NCI-H226 (cell line): ENCODE results near the gene SLC22A4.

Experiments
- DNase-seq: peaks from one replicate; pipeline ENCODE4 v3.0.0-alpha.2; 2015

The SLC22A4 gene

GRCh38 chr5:132301344-132302271, 7.4 kb downstream of the SLC22A4 start:
- no peak for DNase-seq

DNA sequence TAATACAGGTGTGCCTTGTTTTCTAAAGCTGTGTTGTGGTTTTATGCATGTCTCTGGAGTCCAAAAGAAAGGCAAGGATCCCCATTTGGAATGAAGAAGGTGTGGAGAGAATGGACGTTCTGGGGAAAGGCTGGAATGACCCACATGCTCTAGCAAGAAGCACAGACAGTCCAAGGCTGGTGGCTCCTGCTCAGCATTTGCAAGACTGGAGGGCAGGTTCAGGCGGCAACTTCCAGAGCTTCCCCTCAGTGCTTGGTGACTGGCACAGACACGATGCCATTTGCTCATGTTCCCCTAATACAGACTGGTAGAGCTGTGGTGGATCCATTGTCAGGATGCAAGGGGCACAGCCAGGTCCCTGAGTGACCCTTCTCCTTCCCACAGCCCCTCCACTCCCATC, 8.2 kb downstream of the SLC22A4 start:
- DNase-seq = no peak

GRCh38 chr5:132303589-132303988, 9.4 kb downstream of the SLC22A4 start:
- peak; percentile 74 for DNase-seq

DNA sequence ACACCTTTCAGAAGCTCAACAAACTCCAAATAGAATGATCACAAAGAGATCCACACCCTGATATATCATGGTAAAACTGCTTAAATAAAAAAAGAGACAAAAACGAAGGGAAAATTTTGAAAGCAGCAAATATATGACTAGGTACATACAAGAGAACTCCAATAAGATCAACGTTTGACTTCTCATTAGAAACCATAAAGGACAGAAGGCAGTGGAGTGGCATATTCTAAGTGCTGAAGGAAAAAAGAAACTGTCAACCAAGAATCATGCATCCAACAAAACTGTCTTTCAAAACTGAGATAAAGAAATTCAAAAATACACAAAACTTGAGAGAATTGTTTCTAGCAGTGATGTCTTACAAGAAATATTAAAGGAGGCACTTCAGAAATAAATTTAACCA, 11.2 kb downstream of the SLC22A4 start:
- no peak for DNase-seq

DNA sequence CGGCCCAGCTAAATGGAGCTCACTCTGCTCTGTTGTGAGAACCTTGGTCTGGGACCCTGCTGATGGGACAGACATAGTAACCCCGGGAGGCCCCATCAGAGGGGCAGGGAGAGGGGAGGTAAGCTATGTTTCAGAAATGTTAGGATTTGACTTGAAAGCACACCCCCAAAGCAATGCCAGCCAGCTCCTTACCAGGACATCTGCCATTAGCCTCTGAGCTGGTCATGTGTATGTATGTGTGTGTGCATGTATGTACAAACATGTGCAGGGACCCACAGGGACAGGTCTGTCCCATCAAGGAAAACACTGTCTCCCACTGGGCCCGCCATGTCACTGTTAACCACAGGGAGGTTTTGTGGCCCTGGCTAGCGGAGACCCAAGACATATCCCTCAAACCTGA, 14.5 kb downstream of the SLC22A4 start:
- DNase-seq = no peak

GRCh38 chr5:132309679-132310078, 15.5 kb downstream of the SLC22A4 start:
- DNase-seq = no peak

DNA sequence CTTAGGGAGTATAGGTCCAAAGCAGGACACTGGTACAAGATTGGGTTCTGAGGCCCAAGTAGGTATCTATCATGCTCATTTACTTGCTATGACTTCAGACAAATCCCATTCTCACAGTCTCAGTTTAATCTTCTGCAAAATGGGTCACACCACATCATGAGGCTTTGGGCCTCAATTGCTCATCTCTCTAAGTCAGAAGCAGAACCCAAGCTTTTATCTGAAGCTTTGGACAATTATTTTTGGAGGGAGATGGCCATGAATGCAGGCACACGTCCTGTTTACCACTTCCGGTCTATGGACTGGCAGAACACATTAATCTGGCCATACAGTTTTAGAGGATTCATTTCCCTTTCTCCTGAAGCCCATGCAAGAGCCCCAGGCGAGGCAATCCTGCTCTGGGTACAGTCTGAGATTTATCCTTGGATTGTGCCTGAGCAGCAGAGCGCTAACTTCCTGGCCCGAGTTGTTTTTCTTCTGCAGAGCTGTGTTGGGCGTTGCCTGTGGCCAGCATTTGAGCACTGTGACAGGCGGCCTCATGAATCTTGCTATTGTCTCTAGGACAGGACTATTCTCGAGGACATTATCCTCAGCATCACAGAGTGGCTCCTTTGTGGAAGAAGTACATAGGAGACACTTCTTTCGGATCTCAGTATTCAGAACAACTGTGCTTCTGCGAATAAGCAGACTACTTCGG, 16.1 kb downstream of the SLC22A4 start:
- DNase-seq = no peak

GRCh38 chr5:132313366-132313765, 19.2 kb downstream of the SLC22A4 start:
- DNase-seq = peak; percentile 48

DNA sequence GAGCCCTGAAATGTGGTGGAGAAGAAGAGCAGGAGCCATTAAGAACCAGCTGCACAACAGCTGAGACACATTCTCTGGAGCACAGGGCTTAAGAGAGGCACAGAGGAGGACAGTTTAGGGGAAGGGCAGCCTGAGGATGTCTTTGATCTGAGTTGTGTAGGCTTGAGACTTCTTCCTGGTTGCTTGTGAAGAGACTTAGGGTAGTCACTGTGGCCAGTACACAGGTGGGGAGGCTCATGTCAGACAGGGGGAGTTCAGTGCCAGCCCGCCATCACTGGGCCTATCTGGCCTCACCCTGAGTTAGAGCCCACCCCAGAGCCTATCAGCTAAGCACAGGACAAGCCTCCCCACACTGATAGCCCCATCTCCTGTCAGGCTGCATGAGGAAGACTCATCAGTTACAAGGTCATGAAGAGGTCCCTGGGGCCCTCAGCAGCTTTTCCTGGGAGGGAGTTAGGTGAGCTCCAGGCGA, 19.8 kb downstream of the SLC22A4 start:
- no peak for DNase-seq

DNA sequence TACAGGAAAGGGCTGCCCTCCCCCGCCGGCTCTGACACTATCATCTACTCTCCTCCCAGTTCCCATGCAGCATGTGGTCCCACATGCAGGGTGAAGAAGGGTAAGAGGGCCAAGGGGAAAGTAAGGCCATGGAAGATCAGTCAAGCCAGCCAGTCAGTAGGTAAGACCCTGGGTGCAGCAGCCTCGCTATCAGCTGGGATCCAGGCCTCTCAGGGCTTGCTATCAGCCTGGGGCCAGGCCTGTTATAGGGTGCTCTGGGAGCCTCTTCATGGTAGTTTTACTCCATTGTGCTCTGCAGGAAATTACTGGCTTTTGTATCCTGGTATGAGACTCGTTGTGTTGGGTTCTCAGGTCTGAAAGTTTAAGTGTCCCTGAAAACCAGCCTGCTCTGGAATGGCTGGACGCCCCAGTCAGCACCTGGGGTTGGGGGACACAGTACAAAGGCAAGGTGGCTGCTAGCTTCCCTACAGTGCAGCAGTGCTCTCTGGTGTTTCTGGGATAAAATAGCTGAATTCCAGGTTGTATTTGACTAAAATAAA, 21.4 kb downstream of the SLC22A4 start:
- DNase-seq = no peak

DNA sequence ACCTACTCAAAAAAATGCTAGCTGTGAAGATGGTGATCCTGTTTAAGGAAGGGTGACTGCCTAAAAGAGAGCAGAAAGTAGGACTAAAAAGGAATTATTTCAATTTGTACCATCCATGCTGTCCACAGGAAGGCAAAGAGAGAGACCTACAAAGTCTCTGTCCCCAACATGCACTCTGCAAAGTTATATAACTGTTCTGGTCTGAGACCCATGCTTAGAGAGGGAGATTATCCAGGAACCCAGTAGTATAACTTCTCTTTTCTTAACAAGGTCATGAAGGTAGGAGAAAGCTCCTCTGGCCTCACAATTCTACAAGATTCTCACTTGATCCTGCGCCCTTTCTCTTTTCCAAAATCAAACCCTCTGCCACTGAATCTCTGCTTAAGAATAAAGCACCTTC, 25.8 kb downstream of the SLC22A4 start:
- no peak for DNase-seq

DNA sequence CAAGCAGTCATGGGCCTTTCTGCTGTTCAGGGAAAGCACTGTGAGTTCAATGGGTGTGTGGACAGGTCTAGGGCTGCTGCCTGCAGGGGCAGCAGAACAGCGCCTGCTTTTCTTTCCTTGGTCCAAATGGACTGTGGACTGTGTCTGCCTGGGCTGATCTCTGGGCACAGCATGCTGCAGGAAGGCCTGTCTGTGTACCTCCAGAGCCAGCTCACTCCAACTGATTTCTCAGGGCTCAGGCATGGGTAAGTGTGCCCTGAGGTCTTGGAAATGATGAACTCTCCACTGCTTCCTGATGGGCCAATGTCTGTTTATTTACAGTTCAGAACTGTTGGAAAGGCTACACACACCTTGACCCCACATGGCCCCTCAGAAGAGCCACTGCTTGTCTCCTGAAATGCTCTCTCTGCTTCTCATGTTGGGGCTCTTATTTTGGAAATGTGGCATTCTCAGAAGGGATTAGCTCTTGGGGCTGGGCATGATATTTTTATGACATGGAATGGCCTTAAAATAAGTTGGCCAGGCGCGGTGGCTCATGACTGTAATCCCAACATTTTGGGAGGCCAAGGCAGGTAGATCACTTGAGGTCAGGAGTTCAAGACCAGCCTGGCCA, 27.0 kb downstream of the SLC22A4 start:
- DNase-seq = no peak

DNA sequence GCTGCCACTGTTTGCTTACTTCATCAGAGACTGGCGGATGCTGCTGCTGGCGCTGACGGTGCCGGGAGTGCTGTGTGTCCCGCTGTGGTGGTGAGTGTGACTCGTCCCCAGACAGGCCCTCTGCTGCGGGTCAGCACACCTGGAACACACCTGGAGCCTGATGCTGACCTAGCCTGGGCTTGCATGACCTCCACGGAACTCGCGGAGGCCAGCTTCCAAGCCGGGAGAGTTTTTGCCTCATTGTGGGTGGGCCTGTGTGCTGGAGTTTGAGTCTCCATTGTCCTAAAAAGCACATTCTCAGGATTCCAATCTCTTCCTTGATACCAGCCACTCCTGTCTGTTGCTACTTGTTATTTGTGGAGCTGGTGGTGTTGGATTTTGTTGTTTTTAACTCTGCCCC, 28.1 kb downstream of the SLC22A4 start:
- DNase-seq = no peak

DNA sequence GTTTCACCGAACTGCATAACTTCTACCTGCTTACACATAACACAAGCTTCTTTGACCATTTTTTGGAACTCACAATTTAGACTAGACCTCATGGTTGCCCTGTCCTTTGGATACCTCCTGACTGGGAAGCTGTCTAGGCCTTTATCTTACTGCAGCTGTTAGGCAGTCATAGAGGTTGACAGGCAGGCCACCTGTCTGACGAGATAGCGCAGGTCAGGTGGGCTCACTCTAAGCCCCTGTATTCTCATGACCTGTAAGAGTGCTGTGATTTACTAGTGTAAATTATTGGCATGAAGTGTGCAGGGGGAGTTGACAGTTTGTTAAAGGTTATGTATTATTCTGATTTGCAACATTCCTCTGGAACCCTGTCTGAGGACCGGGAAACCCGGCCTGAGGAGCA, 29.0 kb downstream of the SLC22A4 start:
- no peak for DNase-seq

- DNase-seq = no peak
Measured at GRCh38 chr5:132325691-132326090, 31.5 kb downstream of the SLC22A4 start.

- DNase-seq = no peak
Measured at GRCh38 chr5:132327252-132327955, 33.2 kb downstream of the SLC22A4 start.

- DNase-seq = no peak
Measured at GRCh38 chr5:132334812-132335211, 40.6 kb downstream of the SLC22A4 start.

DNA sequence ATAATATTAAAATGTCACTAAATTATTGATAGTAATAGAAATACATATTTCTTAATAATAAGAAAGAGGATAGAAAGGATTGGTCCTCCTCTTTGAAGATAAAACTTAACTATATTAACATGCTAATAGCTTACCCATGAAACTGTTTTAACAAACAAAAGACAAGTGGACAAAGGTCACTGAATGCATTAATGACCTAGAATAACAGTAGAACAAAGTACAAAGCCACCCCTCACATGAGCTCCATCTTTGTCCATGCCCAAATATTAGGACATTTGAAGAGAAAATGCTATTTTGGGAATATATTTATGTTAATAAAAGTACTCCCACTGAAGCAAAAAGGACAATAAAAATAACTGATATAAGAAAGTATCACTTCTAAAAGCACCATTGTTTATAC, 41.2 kb downstream of the SLC22A4 start:
- DNase-seq = no peak

GRCh38 chr5:132339502-132339901, 45.3 kb downstream of the SLC22A4 start:
- DNase-seq = no peak

DNA sequence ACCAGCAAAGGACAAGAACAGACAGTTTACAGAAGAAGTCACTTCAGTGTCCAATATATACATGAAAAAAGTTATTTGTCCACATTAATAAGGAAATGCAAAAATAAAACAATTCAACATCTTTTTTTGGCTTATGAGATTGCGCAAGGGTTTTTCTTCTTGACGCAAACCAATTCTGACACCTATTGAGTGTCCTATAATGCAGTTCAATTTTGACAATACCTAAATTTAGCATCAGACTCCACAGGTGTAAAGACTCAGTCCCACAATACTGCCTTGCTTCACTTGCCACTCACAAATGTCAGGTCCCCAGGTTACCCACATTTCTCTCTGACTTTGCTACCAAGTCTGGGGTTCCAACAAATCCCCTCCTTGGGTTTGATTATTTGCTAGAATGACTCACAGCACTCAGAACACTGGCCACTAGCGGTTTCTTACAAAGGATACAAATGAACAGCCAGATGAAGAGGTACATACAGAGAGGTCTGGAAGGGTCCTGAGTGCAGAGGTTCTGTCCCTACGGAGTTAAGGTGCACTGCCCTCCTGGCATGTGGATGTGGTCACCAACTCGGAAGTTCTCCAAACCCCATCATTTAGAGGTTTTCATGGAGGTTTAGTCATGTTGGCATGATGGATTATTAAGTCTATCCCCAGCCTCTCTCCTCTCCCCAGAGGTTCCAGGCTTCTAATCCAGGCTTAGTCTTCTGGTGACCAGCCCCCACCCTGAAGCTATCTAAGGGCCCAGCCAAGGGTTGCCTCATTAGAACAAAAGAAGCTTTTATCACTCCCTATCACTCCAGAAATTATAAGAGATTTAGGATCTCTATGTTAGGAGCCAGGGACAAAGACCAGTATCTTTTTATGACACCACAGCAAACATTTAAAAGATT, 48.3 kb downstream of the SLC22A4 start:
- DNase-seq = no peak

- DNase-seq = no peak
Measured at GRCh38 chr5:132344775-132345514, 50.8 kb downstream of the SLC22A4 start.
